Activated CD4-positive, CD25-positive, alpha-beta regulatory T cell treated with anti-CD3 and anti-CD28 coated beads, Interleukin-2, amount 50 U/mL, for 72 hours (primary cell): ENCODE results near the gene CILP2.
A peak's percentile ranks its signal among the peaks of the same experiment; 100 is the strongest.

Experiments
- DNase-seq: peaks from one replicate; pipeline ENCODE4 v3.0.0; 2021

The CILP2 gene, protein sequence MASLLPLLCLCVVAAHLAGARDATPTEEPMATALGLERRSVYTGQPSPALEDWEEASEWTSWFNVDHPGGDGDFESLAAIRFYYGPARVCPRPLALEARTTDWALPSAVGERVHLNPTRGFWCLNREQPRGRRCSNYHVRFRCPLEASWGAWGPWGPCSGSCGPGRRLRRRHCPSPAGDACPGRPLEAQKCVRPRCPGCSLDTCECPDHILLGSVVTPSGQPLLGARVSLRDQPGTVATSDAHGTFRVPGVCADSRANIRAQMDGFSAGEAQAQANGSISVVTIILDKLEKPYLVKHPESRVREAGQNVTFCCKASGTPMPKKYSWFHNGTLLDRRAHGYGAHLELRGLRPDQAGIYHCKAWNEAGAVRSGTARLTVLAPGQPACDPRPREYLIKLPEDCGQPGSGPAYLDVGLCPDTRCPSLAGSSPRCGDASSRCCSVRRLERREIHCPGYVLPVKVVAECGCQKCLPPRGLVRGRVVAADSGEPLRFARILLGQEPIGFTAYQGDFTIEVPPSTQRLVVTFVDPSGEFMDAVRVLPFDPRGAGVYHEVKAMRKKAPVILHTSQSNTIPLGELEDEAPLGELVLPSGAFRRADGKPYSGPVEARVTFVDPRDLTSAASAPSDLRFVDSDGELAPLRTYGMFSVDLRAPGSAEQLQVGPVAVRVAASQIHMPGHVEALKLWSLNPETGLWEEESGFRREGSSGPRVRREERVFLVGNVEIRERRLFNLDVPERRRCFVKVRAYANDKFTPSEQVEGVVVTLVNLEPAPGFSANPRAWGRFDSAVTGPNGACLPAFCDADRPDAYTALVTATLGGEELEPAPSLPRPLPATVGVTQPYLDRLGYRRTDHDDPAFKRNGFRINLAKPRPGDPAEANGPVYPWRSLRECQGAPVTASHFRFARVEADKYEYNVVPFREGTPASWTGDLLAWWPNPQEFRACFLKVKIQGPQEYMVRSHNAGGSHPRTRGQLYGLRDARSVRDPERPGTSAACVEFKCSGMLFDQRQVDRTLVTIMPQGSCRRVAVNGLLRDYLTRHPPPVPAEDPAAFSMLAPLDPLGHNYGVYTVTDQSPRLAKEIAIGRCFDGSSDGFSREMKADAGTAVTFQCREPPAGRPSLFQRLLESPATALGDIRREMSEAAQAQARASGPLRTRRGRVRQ

DNA sequence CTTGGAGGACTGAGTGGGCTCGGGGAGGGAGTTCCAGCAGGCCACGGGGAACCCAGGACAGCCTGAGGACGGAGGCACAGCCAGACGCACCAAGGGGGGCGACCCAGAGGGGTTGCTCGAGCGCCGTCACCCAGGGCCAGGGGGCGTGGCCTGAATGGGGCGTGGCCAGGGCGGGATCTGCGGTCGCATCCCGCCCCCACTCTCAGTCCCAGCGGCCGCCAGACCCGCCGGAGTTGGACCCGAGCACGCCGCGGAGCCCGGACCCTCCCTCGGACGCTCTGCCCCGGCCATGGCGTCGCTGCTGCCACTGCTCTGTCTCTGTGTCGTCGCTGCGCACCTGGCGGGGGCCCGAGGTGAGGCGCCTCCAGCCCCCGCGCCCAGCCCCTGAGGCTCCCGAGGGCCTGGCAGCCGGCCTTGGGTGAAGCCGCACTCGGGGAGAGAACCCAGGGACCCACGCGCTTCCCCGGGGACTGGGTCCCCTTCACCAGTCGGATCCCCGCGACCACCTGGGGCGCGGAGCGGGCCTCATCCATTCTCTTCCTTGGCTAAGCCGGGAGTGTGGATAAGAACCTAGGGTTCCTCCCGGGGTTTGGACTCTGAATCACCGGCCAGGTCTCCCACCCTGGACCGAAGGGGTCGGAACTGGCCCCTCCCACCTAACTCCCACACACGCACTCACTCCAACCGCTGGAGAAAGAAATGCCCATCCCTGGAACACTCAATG, at the start of gene CILP2:
Gene CILP2, plus strand, starts transcription at position 205 of the 724 bp plus-strand sequence. Its CDS starts 85 bp downstream, at position 290.
- peak; percentile 60 for DNase-seq

- DNase-seq = peak; percentile 80
These were observed 49.0 kb upstream of the CILP2 start for GRCh38 chr19:19488875-19489690.

GRCh38 chr19:19489804-19490204, 48.3 kb upstream of the CILP2 start:
- no peak for DNase-seq

DNA sequence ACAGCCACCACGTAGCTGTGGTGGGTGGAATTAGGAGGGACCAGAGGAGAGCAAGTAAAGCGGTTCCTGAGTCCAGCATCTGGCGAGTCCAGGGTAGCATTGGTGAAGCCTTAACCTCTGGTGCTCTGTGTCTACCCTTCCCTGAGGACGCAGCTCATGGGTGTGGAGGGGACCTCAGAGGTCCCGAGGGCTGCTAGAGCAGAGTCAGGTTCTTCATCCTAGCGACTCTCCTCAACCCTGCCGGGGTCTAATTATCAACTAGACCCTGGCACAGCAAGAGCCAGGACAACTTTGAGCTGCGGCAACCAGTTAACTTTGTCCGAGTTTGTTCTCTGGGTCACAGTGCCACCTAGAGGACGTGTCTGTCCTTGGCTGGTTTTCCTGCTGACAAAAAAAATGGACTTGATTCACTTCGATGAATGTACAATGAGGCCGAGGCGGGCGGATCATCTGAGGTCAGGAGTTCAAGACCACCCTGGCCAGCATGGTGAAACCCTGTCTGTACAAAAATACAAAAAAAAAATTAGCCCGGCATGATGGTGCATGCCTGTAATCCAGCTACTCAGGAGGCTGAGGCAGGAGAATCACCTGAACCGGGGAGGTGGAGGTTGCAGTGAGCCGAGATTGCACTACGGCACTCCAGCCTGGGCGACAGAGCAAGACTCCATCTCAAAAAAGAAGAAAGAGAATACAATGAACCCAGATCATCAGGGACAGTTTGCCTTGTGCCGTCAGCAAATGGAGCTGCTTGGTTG, 47.7 kb upstream of the CILP2 start:
- DNase-seq = peak; percentile 75

DNA sequence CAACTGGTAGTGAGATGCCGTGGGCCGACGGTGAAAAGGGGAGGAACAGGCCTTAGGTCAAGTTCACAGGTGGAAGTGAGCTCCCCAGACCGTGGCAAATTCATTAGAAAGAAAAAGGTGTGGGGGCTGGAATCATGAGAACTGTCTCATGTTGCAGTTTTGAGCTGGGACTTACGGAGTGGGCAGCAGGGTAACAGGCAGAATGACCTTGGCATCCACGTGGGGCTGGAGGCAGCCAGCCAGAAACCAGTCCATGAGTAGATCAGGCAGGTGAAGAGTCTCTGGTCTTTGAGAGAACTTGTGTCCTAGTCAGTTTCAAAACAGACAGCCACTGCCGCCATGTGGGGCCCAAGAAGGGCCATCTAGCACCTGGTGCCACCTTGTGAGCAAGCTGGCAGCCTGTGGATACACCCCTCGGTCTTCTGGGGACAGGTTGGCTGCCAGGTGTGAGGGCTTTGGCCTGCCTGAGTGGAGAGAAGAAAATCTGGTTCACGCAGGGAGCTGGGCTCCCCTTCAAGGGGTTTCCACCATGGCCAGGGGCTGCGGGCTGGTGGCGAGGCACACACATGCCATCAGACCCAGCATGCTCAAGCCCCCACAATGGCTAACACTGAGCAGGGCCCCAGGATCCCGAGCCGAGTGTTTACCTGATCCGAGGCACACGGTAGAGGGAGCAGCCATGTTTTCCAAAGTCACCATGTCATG, 46.6 kb upstream of the CILP2 start:
- no peak for DNase-seq

- DNase-seq = no peak
These were observed 45.9 kb upstream of the CILP2 start for GRCh38 chr19:19492026-19492610.

DNA sequence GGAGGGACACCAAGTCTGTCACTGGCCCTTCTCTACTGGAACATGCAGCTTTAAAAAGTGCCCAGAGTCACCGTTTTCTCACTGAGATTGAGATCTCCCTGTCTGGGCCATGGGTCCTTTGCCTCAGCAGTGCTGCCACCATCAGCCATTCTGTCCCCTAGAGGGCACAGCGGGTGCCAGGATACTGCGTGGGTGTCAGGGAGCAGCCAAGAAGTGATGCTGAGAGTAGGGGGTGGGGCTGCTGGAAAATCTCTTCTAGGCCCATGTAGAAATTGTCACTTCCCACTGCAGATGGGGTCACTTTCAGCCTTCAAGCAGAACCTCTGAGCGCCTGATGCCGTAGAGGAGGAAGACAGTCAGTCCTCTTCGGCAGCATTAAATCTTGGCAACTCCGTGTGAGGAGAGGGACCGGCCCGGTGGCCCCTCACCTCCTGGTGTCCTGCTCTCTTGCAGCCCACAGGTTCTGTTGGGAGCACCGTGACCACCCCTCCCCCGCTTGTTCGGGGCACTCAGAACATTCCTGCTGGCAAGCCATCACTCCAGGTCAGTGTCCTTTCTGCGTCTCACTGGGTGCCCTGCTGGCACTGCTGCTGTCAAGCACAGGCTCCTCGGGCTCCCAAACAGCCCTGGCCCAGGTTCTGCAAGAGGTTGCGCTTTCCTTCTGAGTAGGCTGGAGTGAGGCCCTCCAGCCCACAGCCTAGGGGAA, 44.1 kb upstream of the CILP2 start:
- DNase-seq = no peak

DNA sequence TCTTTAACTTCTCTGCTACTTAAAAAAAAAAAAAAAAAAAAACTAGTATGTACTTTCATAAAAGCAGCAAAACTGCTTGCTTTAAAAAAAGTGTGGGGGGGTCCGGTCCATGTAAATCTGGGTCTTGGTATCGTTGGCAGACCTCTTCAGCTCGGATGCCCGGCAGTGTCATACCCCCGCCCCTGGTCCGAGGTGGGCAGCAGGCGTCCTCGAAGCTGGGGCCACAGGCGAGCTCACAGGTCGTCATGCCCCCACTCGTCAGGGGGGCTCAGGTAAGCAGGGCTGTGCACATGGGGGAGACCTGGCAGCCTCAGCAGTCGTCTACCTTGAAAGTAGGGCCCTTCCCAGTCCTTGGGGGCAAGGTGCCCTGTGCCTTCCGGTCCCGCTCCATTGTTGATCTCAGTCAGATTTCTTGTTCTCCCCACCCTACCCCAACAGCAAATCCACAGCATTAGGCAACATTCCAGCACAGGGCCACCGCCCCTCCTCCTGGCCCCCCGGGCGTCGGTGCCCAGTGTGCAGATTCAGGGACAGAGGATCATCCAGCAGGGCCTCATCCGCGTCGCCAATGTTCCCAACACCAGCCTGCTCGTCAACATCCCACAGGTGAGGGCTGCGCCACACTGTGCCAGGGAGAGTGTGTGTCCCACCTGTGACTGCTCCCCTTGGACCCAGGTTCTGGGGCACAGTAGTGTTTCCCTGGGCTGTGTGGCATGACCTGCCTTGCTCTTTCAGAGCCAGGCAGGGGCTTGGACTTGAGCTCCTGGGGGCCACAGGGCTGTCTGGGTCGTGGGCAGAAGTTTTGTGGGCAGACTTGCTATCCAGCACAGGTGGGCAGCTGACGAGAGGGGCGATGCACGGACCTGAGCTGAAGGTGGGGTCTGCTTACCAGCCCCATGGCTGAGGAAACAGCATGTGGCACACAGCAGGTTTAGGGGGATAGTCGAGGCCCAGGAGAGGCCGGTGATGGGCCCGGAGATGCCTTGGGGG, 42.2 kb upstream of the CILP2 start:
- no peak for DNase-seq

GRCh38 chr19:19498255-19498991, 39.6 kb upstream of the CILP2 start:
- no peak for DNase-seq

DNA sequence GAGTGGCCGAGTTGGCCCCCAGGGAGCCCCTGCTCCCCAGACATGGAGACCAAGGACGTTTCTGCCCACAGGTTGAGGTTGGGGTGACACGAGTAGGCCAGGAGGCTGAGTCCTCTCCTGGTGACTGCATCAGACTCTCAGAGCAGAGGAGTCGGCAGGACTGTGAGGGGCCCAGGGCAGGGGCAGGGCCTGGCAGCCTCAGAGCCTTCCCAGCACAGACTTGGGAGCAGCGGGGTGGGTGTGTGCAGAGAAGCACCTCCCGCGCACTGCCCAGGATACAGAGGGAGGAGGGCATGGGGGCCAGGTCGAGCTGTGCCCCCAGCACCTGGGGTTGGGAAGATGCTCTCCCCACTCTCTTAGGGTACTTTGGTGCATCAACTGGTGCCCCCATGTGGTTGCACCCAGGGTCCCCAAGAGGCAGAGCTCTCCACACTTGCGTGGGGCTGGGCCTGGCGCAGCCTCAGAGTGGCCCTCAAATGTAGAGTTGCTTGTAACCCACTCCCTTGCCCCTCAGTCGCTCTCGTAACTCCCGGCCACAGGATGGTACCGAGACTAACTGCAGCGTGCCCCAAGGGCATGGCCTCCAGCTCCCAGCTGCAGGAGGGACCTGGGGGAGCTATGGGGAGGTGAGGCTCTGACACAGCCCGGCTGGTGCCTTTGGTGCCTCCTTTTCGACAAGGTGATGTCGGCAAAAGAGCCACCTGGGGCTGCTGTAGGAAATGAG, 38.6 kb upstream of the CILP2 start:
- DNase-seq = no peak

GRCh38 chr19:19500975-19501644, 37.0 kb upstream of the CILP2 start:
- DNase-seq = no peak

DNA sequence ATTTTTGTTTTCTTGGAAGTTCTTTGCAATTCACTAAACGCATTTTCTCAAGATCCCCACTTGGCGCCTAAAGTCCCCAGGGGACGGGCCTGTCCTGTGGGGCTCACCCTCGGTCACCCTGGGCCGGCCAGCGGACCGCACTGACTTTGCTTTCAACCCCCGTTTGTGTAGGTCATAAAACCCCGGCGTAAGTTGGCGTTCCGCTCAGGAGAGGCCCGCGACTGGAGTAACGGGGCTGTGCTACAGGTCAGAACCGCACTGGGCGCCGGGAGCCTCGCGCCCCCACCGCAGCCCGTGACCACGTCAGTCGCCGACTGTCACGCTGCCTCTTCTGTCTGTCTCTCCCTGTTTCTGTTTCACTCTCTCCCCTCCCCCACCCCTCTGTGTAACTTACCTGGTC, 36.3 kb upstream of the CILP2 start:
- no peak for DNase-seq

GRCh38 chr19:19502281-19502680, 35.8 kb upstream of the CILP2 start:
- no peak for DNase-seq

DNA sequence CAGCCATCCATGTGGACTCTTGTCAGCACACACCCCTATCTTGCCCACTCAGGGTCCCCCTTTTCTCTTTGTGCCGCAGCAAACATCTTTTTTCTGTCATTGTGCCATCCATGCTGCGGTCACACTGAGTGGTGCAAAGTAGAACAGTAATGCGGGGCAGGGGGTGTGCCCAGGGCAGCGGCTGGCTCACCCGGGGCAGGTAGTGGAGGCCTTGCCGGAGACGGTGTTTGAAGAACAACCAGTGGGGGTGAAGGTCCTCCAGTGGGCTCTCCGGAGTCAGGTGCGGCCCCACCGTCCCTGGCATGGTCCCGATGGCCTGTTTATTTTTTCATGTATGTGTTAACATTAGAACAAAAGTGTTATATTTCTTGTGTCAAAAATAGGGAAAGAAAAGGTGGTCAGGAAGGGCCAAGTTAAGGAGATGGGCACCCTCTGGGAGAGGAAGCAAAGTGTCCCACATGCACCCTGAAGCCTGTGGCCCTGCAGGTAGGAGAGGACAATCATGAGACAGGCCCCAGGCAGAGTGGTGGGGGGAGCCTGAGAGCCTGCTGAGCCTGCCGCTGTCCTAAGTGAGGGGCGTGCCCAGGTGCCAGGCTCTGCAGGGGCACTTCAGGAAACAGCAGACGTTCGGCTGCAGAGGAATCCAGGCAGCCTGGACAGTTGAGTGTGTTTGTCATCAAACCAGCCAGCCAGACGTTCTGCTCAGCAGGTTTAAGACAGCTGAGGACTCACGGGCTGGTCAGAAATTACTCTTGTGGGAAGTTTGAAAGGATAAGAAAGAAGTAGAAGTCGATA, 35.1 kb upstream of the CILP2 start:
- no peak for DNase-seq
